Measurements from ENCODE around the gene TXNIP.

TXNIP gene

GRCh38 chr1:145972580-145972979 is 23.8 kb downstream of the TXNIP start:
- H3K4me3 Mint-ChIP-seq, result no peak overlapping the region
- peaks cover 11% of the 10 kb centered on the region for H3K36me3 Mint-ChIP-seq (ENCODE audit: low read depth)
- H3K27me3 Mint-ChIP-seq (ENCODE audit: low read depth), result no peaks in the 10 kb centered on the region
- H3K4me1 Mint-ChIP-seq (ENCODE audit: low read depth), result peaks cover 3% of the 10 kb centered on the region
- no peak overlapping the region for H3K27ac Mint-ChIP-seq
- H3K9me3 Mint-ChIP-seq, result peaks cover 1% of the 10 kb centered on the region
- DNase-seq (ENCODE audit: low spot score), result no peak

GRCh38 chr1:145967288-145967687 is 29.1 kb downstream of the TXNIP start:
- H3K9me3 Mint-ChIP-seq, result peaks cover 4% of the 10 kb centered on the region
- no peak overlapping the region for H3K27ac Mint-ChIP-seq
- DNase-seq (ENCODE audit: low spot score), result no peak
- peaks cover 12% of the 10 kb centered on the region for H3K36me3 Mint-ChIP-seq (ENCODE audit: low read depth)
- no peaks in the 10 kb centered on the region for H3K27me3 Mint-ChIP-seq (ENCODE audit: low read depth)
- no peak overlapping the region for H3K4me3 Mint-ChIP-seq
- peaks cover 25% of the 10 kb centered on the region for H3K4me1 Mint-ChIP-seq (ENCODE audit: low read depth)

GRCh38 chr1:145965119-145965744 is 31.1 kb downstream of the TXNIP start:
- Mint-ChIP-seq H3K27me3 (ENCODE audit: low read depth) (no peaks in the 10 kb centered on the region), H3K4me1 (ENCODE audit: low read depth) (peaks cover 36% of the 10 kb centered on the region), H3K27ac (peak overlapping the region; percentile 86), H3K36me3 (ENCODE audit: low read depth) (peaks cover 10% of the 10 kb centered on the region), H3K4me3 (peak overlapping the region; percentile 97), H3K9me3 (peaks cover 4% of the 10 kb centered on the region)
- no peak for DNase-seq (ENCODE audit: low spot score)

- Mint-ChIP-seq H3K27me3 (ENCODE audit: low read depth) (no peaks in the 10 kb centered on the region), H3K36me3 (ENCODE audit: low read depth) (peaks cover 10% of the 10 kb centered on the region), H3K4me3 (peak within 1 kb of the TSS; percentile 97), H3K9me3 (peaks cover 4% of the 10 kb centered on the region), H3K4me1 (ENCODE audit: low read depth) (peaks cover 38% of the 10 kb centered on the region), H3K27ac (peak within 1 kb of the TSS; percentile 86)
- DNase-seq (ENCODE audit: low spot score), result peak; percentile 92
These were observed 31.9 kb downstream of the TXNIP start, which contains the start of the genes ANKRD34A and POLR3GL for GRCh38 chr1:145964328-145965118. TSS of gene ANKRD34A (minus strand) at chr1:145964575. CDS start at chr1:145961759, 2,816 bp downstream. TSS of gene POLR3GL (plus strand) at chr1:145964690. CDS start at chr1:145974866, 10,176 bp downstream.

- Mint-ChIP-seq H3K9me3 (peaks cover 4% of the 10 kb centered on the region), H3K4me3 (peak overlapping the region; percentile 97), H3K36me3 (ENCODE audit: low read depth) (peaks cover 10% of the 10 kb centered on the region), H3K4me1 (ENCODE audit: low read depth) (peaks cover 46% of the 10 kb centered on the region), H3K27ac (peak overlapping the region; percentile 86), H3K27me3 (ENCODE audit: low read depth) (no peaks in the 10 kb centered on the region)
- no peak for DNase-seq (ENCODE audit: low spot score)
These were observed 32.9 kb downstream of the TXNIP start for GRCh38 chr1:145963265-145964019.

GRCh38 chr1:145962157-145963102 is 33.9 kb downstream of the TXNIP start:
- Mint-ChIP-seq H3K27ac (peak overlapping the region; percentile 78), H3K36me3 (ENCODE audit: low read depth) (peaks cover 5% of the 10 kb centered on the region), H3K9me3 (peaks cover 1% of the 10 kb centered on the region), H3K4me3 (peak overlapping the region; percentile 97), H3K4me1 (ENCODE audit: low read depth) (peaks cover 52% of the 10 kb centered on the region), H3K27me3 (ENCODE audit: low read depth) (no peaks in the 10 kb centered on the region)
- peak; percentile 19 for DNase-seq (ENCODE audit: low spot score)

GRCh38 chr1:145961425-145962156 is 34.8 kb downstream of the TXNIP start:
- Mint-ChIP-seq H3K27ac (peak overlapping the region; percentile 18), H3K27me3 (ENCODE audit: low read depth) (no peaks in the 10 kb centered on the region), H3K4me1 (ENCODE audit: low read depth) (peaks cover 57% of the 10 kb centered on the region), H3K36me3 (ENCODE audit: low read depth) (no peaks in the 10 kb centered on the region), H3K4me3 (peak overlapping the region; percentile 88), H3K9me3 (no peaks in the 10 kb centered on the region)
- DNase-seq (ENCODE audit: low spot score), result peak; percentile 58

GRCh38 chr1:145961109-145961424 is 35.3 kb downstream of the TXNIP start:
- Mint-ChIP-seq H3K4me3 (peak overlapping the region; percentile 88), H3K27ac (peak overlapping the region; percentile 29), H3K4me1 (ENCODE audit: low read depth) (peaks cover 62% of the 10 kb centered on the region), H3K9me3 (no peaks in the 10 kb centered on the region), H3K27me3 (ENCODE audit: low read depth) (no peaks in the 10 kb centered on the region), H3K36me3 (ENCODE audit: low read depth) (no peaks in the 10 kb centered on the region)
- no peak for DNase-seq (ENCODE audit: low spot score)

- Mint-ChIP-seq H3K4me3 (peak overlapping the region; percentile 88), H3K36me3 (ENCODE audit: low read depth) (no peaks in the 10 kb centered on the region), H3K9me3 (no peaks in the 10 kb centered on the region), H3K27ac (peak overlapping the region; percentile 29), H3K27me3 (ENCODE audit: low read depth) (no peaks in the 10 kb centered on the region), H3K4me1 (ENCODE audit: low read depth) (peaks cover 65% of the 10 kb centered on the region)
- peak; percentile 37 for DNase-seq (ENCODE audit: low spot score)
These were observed 35.8 kb downstream of the TXNIP start for GRCh38 chr1:145960468-145961108.

GRCh38 chr1:145959957-145960467 is 36.4 kb downstream of the TXNIP start:
- no peaks in the 10 kb centered on the region for H3K9me3 Mint-ChIP-seq
- H3K4me1 Mint-ChIP-seq (ENCODE audit: low read depth), result peaks cover 68% of the 10 kb centered on the region
- DNase-seq (ENCODE audit: low spot score), result no peak
- peak overlapping the region; percentile 28 for H3K4me3 Mint-ChIP-seq
- H3K27ac Mint-ChIP-seq, result no peak overlapping the region
- H3K36me3 Mint-ChIP-seq (ENCODE audit: low read depth), result peaks cover 1% of the 10 kb centered on the region
- H3K27me3 Mint-ChIP-seq (ENCODE audit: low read depth), result no peaks in the 10 kb centered on the region

GRCh38 chr1:145959333-145959732 is 37.0 kb downstream of the TXNIP start:
- H3K4me1 Mint-ChIP-seq (ENCODE audit: low read depth), result peaks cover 71% of the 10 kb centered on the region
- peaks cover 3% of the 10 kb centered on the region for H3K36me3 Mint-ChIP-seq (ENCODE audit: low read depth)
- H3K27me3 Mint-ChIP-seq (ENCODE audit: low read depth), result no peaks in the 10 kb centered on the region
- no peak for DNase-seq (ENCODE audit: low spot score)
- peak overlapping the region; percentile 28 for H3K4me3 Mint-ChIP-seq
- no peak overlapping the region for H3K27ac Mint-ChIP-seq
- H3K9me3 Mint-ChIP-seq, result no peaks in the 10 kb centered on the region

- DNase-seq (ENCODE audit: low spot score), result no peak
- H3K4me1 Mint-ChIP-seq (ENCODE audit: low read depth), result peaks cover 69% of the 10 kb centered on the region
- peaks cover 4% of the 10 kb centered on the region for H3K36me3 Mint-ChIP-seq (ENCODE audit: low read depth)
- H3K4me3 Mint-ChIP-seq, result no peak overlapping the region
- H3K27ac Mint-ChIP-seq, result no peak overlapping the region
- no peaks in the 10 kb centered on the region for H3K9me3 Mint-ChIP-seq
- H3K27me3 Mint-ChIP-seq (ENCODE audit: low read depth), result no peaks in the 10 kb centered on the region
These were observed 37.6 kb downstream of the TXNIP start for GRCh38 chr1:145958734-145959133.
